ENCODE measurements around the gene SOS2.

DNA sequence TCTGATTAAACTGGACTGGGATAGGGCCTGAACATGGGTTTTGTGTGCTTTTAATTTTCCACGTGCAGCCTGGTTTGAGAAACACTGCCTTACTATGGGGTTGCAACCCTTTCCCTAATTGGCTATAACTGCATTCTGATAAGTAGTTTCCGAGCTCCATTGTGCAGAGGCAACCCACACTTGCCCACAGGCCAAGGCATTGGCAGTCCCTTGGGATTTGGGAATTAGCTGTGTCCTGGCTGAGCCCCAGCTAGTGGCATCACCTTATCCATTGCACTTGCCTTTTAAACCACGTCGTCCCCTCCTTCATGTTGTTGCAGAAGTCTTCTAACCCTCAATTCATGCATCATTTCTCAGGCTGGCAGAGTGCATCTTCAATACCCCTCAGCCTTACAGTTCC lies 125.2 kb downstream of the SOS2 start:
- no peak for TF ChIP-seq CTCF (conservative IDR thresholded peaks at IDR 0.05 in 1 of 2, IDR thresholded peaks at IDR 0.05 in 1 of 2; ENCODE audit: low read depth in 1 of 2, low read length in 2 of 2)
- TF ChIP-seq EZH2 (IDR thresholded peaks at IDR 0.05; ENCODE audit: low read length, missing control alignments) = no peak
